Suppressor macrophage (primary cell): ENCODE results near the gene KRT8.

Experiments used
- DNase-seq, 4 experiments: peaks; one replicate each; pipeline ENCODE4 v3.0.0-alpha.2; 2020 to 2022

KRT8 gene

DNA sequence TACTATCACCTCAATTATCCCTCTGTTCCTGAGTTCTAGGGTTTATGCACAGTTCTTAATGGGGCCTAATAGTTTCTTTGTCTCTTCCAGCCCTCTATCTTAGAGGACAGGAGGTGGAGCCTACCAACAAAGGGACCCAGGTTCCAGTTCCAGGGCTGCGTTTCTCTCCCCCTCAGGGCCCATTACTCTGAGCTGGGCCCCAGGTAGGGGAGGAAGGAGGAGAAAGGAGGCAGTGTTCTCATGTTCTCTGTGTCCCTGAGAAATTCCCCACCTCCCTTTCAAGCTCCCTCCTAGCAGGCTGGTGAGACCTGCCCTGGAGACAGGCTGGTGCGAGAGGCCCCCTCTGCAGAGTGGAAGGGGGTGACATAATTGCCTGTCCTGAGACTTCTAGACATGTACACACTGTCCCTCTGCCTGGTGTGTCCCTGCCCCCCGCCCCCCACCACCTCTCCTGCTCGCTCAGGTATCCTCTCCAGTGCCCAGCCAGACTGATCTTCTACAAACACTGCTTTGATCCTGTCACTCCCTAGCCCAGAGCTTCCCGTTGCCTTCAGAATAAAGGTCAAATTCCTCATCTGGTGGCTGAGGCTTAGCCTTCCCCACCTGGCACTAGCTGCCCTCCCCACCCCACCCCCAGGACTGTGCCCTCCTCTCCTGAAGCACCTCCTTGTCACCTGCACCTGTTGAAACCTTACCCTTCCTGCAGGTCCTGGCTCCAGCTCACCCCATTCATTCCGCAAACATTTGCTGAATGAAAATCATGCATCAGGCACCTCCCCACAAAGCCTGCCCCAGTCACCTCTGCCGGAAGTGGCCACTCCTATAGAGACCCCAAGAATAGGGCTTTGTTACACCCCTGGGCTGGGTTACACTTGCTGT lies 21.1 kb upstream of the KRT8 start:
- DNase-seq, result no peak

DNA sequence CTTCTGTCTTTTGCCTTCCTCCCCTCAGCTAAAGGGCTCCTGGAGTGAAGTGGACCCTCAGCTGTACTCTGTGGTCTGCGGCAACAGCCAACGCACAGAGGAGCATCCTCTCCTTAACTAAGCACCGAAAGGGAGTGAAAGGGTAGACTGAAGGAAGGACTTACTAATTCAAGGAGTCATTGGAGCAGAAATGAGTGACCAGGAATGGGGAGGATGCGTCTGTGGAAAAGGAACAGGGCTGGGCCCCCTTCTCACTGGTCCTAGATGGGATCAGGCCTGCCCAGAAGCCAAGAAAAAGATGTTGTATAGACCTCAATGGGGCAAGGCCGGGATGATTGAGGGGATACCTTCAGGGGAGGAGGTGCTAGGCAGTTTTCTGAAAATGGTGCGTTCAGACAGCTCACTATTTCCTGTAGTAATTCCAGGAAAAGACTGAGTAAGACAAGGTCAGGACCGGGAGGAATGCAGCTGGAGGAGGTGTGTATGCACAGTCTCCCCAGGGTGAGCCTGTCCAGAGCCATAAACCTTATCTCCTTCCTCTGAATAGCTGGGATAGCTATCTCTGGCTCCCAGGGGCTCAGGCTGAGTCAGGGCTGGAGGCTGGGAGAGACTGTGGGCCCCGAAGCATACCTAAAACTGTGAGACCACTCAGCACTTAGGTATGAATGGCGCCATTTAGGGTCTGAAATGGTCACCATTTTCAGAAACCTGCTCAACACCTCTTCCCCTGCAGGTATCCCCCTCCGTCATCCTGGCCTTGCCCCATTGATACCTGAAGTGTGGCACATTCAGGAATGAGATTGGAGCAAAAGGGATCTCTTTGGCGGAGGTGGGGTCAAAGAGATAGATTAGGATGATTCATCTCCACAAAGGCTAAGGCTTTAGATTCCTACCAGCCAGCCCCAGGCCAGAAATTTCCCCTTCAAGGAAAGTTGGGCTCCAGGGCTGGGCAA lies 20.2 kb upstream of the KRT8 start:
- no peak for DNase-seq

DNA sequence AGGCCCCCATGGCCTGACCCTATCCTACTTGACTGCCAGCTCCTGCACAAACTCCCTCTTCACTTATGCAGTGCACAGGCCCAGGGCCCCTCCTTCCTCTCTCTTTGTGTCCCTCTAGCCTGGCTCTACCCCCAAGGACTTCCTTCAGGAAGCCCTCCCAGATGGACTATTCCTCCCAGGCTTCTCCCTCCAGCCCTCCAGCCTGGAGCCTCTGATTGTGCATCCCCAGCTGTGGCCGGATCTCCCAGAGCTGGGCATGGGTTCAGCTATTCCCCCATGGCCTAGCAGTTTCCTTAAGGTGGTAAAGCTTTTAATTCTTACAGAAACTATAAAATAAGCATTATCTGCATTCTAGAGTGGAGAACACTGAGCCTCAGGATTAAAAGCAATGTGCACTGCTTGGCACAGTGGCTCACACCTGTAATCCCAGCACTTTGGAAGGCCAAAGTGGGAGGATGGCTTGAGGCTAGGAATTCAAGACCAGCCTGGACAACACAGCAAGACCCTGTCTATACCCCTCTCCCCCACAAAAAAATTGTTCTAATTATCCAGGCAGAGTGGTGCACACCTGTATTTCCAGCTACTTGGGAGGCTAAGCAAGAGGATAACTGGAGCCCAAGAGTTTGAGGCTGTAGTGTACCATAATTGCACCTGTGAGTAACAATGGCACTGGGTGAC lies 16.8 kb upstream of the KRT8 start:
- no peak for DNase-seq

DNA sequence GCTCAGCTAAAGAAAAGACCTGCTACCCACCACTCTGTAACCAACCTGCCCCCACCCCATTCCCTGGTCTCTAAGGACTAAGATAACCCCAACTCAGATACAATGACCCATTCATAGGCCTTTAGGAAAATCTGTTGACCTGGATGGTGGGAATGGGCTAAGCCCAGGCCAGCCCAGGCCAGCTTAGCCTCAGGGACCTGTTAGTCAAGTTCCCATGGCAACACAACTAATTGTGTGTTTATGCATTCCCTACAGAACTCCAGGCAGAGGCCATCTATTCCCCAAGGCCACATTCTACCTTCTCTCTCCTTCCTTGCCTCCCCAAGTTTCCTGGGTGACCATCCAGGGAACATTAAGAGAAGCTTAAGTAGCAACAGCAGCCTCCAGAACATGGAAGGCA lies 16.1 kb upstream of the KRT8 start:
- no peak for DNase-seq

DNA sequence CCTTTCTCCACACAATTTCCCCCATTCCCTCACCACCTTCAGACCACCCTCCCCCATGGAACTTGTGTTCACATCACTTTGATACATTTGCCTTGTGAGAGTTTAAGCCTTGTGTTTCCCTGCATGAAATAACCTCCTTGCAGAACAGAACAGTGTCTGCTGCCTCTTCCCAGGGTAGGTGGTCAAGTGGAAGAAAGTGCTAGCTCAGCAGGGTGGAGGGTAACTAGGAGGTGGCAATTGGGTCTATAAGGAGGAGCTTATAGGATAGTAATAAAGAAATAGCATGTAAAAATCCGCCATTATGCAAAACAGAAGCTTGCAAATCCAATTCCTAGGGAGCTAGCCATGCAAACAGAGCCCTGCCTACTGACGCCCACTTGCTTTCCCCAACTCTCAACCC lies 13.9 kb upstream of the KRT8 start:
- DNase-seq, result no peak

DNA sequence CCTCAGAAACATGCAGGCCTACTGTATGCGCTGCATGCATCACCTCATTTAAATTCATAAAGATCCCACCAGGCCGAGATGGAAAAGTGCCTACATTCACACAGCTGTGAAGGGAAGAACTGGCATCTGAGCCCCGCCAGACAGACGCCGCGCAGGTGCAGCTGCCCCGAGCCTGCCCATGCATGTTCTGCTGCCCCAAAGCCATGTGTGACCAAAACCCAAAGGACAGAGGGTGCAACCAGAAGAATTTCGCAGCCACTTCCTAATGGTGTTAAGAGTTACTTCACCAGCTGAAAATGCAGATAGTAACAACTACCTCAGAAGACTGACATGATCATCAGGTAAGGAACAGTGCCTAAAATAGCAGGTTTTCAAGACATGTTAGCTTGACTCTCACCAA lies 13.5 kb upstream of the KRT8 start:
- DNase-seq, result no peak

DNA sequence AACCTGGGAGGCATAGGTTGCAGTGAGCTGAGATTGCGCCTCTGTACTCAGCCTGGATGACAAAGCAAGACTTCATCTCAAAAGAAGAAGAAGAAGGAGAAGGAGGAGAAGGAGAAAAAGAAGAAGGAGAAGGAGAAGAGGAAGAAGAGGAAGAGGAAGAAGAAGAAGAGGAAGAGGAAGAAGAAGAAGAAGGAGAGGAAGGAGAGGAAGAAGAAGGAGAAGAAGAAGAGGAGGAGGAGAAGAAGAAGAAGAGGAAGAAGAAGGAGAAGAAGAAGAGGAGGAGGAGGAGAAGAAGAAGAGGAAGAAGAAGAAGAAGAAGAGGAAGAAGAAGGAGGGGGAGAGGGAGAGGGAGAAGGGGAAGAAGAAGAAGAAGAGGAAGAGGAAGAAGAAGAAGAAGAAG lies 12.9 kb upstream of the KRT8 start:
- DNase-seq, result no peak

DNA sequence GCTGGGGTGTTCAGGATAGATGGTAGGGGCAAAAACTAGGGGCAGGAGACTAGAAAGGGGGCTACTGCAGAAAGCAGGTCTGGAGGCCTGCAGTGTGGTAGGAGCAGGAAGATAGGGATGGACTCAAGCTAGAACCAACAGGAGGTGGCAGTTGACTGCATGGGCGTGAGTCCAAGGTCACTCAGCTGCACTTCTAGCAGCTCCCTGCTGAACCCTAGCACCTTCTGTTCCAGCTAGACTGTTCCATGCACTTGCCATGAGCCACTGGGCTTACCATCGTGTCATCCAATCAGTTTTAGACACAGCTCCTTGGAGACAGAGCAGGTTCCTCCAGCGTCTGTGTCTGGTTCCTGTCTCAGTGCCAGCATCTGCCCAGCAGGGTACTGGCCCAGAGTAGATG lies 11.3 kb upstream of the KRT8 start:
- no peak for DNase-seq

DNA sequence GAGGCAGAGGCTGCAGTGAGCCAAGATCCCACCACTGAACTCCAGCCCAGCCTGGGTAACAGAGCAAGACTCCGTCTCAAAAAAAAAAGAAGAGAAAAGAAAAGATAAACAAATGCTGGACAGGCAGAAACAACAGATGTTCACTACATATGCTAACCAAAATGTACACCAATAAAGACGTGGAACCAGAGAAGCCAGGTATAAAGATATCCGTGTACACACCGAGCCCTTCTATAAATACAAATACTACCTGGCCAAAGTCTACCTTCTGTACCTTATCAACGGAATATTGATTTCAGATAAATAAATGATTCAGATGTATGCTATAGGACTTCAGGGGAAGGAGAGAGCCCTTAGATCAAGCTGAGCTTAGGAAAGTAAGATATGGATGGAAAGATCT lies 10.8 kb upstream of the KRT8 start:
- no peak for DNase-seq

DNA sequence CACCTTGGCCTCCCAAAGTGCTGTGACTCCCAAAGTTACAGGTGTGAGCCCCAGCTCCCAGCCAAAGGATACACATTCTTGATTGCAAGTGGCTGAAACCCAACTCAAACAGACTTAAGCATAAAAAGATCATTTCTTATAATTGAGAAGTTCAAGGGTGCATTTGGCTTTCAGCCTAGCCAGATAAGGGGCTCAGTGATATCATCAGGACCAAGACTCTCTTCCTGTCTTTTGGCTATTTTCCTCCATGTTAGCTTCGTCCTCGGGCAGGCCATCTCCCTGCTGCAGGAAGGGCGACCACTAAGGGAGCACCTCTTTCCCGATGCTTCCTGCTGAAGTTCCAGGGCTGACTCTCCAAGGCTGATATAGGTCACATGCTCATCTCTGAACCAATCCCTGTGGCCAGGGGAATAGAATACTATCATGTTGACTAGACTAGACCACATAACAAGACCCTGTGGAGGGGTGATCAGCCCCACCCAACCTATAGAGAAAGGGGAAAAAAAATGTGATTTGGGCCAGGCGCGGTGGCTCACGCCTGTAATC lies 9.8 kb upstream of the KRT8 start:
- no peak for DNase-seq

DNA sequence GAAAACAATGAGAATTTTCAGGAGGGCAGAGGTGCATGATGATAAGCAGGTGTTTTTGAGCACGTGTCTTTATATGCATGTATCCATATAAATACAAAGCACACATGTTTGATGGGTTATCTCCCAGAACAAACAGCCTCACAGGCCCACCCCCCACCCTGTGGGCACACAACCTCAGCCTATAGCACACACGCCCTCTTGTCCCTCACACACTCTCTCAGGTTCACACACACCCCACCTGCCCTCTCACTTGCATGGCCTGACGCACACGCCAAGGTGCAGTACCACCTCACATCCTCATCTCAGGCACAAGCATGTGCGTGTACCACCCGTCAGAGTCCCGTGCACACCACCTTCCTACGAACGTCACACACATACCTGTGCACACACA lies 8.6 kb upstream of the KRT8 start:
- DNase-seq, result no peak

DNA sequence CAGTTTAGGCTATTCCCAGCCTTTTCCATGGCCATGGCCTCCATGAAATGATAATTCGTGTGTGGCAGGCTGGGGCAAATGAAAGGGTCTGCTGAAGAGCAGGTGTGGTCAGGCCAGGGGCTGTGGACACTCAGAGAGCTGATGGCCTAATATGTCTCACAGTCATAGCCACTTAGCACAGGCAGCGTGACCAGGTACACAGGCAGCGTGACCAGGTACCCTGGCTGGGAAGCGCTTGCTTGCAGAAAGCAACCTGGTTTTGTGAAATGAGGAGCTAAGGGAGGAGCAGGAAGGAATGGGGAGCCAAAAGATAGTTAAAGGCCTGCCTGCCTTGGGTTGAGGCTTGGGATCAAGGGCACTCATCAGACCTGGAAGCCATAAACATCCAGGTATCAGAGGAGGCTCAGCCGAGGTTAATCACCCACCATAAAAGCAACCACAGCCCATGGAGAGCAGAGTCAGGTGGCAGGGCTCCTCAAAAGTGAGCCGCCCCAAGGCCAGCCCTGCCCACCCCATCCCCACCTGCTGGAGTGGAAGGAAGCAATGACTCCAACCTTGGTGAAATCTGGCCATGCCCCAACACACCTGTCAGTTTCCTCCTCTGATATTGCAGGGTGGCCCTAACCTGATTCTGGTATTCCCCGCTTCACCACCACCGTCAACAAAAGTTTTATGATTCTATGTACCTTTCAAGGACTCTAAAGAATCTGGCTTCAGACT lies 8.0 kb upstream of the KRT8 start:
- no peak for DNase-seq

DNA sequence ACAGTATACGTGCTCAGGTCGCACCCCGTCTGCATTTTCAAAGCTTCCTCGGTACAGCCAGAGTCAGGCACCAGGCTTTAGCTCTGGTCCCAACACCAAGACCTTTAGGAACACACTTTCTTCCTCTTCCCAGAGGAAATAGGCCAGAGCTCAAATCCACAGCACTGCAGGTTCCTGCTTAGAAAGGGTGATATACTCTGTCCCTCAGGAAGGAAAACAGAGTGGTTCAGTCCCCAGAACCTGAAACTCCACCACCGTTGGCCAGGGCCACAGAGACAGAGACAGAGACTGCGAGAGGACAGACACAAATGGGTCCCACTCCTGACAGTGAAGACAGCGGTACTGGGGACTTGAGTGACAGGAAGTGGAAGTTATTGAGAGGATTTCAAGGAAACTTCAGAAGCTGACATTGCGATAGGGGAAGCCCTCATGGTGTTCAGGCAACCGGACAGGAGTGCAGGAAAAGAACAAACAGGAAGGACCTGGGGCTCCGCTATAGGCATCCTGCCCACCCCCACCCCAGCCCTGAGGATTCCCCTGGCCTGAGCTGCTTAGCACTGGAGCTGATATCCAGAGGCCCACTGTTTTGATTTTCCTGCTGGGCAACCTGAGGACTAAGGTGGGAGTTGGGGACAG lies 5.5 kb upstream of the KRT8 start:
- peak in 3 of 4 experiments; percentile 16 to 29 (median 27) for DNase-seq

DNA sequence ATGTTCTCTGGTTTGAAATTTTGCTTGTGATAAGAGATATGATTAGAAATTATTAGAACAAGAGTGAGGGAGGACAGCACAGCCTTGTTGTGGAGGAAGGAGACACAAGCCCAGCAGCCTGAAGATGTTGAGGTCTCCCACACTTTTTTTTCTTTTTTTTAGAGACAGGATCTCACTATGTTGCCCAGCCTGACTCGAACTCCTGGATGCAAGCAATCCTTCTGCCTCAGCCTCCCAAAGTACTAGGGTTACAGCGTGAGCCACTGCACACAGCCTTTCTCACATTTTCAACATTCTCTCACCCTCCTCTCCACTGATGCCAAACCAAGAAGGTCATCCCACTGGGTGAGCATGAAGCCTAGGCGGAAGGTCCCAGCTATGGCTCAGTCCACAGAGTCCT lies 4.9 kb upstream of the KRT8 start:
- no peak for DNase-seq

DNA sequence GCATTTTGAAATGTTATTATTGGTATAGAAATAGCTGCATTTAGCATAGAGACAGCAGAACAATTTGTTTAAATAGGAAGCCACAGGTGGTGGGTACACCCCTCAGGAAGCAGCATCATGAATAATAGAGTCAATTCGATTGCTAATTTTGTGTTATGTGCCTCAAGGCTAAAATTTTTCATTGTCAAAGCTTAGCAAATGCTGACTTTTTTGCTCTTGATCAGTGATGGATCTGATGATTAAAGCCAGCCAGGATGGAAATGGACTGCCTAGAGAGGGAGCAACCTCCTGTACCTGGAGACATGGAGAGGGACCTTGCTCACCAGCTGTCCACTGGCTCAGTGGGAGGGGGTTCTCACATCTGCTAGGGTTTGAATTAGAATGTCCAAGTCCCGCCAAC lies 4.5 kb upstream of the KRT8 start:
- no peak for DNase-seq

DNA sequence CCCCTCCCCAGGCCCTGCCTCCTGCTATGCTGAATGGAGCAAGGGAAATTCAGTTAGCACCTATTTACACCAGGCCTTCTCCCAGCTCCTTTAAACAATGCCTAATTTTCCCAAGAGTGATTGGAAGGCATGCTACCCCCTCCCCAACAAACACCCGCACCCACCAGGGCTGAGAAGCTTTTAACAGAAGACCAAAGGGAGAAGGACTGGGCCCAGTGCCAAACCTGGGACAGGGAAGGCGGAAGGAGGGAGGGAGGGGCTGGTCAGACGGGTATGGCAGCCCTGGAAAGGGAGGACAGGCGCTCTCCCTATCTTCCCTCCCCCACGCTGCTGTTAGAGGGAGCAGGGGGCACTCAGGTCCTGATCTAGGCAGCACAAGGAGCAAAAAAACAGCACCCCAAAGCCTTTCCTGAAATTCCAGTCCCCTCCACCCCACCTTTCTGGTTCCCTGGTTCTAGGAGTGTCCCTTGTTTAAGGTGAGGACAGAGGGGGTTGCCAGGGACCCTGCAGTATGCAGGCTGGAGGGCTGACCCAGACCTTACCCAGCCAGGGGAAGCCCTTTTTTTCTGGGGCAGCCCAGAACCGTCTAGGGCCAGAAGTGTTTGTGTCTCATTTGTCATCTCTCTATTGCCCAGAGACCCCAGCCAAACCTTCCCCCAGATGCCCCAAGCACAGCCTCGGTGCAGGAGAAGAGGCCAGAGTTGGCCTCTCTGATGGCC lies 2.4 kb upstream of the KRT8 start:
- DNase-seq, result peak in 3 of 4 experiments; percentile 23 to 47 (median 29)

DNA sequence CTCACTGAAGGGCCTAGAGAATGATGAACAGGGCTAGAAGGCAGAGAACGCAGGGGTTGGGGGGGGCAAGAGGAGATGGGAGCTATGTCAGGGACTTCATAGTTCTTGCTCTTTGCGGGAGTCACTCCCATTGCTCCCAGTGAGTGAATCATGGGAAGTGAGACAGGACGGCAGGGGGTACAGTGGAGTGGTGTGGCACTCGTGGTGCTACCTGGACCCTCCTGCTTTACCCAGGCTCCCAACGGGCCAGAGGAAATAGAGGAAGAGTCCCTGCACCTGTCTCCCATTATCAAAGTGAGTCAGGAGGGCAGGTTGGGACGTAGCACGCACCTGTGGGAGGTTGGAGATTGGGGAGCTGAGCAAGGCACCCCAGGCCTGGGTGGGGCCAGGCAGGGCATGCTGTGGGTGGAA lies 1.3 kb upstream of the KRT8 start:
- no peak for DNase-seq

DNA sequence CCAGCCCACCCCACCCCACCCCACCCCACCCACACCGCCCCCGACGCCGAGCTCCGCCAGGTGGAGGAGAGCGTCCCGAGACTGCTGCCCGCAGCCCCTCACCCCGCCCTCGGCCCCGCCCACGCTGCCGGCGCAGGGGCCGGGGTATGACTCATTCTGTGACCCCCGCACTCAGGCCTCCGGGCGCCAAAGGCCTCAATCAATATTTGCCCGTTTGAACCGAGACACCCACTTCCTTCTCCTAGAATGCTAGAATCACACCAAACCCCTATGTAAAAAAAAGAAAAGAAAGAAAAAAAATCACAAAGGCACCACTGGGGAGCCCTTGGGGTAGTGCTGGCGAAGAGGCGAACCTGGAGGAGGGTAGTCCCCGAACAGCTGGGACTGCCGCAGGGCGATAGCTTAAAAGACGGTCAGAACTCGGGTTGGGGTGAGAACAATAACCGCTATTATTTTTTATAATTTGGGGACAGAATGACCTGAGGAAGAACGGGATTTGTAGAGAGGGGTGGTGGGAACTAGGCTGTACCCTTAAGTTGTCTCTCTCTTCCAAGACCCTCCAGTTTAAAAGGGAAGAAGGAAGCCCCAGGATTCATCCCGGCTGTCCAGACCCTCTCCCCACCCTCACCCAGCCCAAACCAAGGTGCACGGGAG lies 894 bp downstream of the KRT8 start:
- DNase-seq, result peak in 2 of 4 experiments; percentile 13 to 17

DNA sequence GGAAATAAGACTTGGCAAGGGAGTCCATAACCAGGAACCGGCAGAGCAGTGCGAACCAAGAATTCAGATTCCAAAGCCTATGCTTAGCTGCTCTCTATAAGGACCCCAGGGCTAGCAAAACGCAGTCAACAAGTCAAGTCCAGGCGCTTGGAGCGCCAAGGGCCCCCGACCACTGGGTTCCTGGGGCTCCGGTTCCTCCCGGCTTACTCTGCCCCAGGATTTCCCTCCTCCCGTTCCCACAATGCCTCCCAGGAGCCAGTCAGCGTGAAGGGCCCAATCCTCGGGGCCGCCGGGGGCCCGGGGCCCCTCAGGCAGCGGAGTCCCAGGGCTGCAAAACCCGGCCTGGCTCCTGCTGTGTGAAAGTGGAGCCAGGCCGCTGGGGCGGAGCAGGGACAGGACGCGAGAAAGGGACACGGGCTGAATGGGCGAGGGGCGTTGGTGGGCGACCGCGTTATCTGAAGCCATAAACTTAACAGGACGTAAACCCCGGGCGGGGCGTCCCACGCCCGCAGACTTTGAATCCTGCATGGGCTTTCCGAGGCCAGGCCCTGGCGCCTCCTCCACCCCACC lies 1.5 kb downstream of the KRT8 start:
- DNase-seq, result peak; percentile 60 to 78 (median 65)
